IMR-90 (cell line): ENCODE measurements around the gene PPP1R3D. TPM values are rescaled to one million over a fixed set of nuclear protein-coding genes. Genes with fewer than 3 reads are reported as not detected.

Experiments
- ATAC-seq: fragments of 200-7000 bp; cut with Tn5 transposase; 2 replicates; pipeline ENCODE4 v1.9.1; 2020; ENCODE audit warnings: low read depth, mild to moderate bottlenecking, moderate library complexity
- BruUV-seq: library from RNA; stranded (reverse); fragments of 400-500 nt; replicated peaks from 2 replicates; lab custom pipeline; 2021; lab: Mats Ljungman, UMichigan
- CTCF ChIA-PET: fragments of 300-600 bp; formaldehyde crosslinking; extraction: SDS; loops from one replicate; lab custom pipeline; 2021; ENCODE audit warnings: antibody characterized with exemption; lab: Yijun Ruan, JAX
- POLR2A ChIA-PET: fragments of 300-600 bp; sonication (Branson Sonifier 250); formaldehyde crosslinking; loops from one replicate; lab custom pipeline; 2022; ENCODE audit warnings: antibody characterized with exemption; ENCODE audit not compliant: unreplicated experiment; lab: Charles Lee
- DNase-seq: peaks from one replicate; pipeline ENCODE4 v3.0.0; 2013
- H2AFZ ChIP-seq: replicated peaks from 2 replicates; pipeline ENCODE3; 2013; ENCODE audit warnings: low read length, mild to moderate bottlenecking; ENCODE audit not compliant: poor library complexity
- H2AK5ac ChIP-seq: 2 replicates; pipeline ENCODE4 v1.6.1; 2013; ENCODE audit warnings: low read depth, low read length, inconsistent platforms
- H2AK9ac ChIP-seq: replicated peaks from 2 replicates; pipeline ENCODE3; 2013; ENCODE audit warnings: mild to moderate bottlenecking, low read depth, low read length, moderate library complexity; ENCODE audit not compliant: poor library complexity
- H2BK120ac ChIP-seq: 2 replicates; pipeline ENCODE4 v1.6.1; 2013; ENCODE audit warnings: low read depth, low read length, inconsistent platforms
- H2BK15ac ChIP-seq: 3 replicates; pipeline ENCODE4 v1.6.1; 2013; ENCODE audit warnings: low read depth, low read length, inconsistent platforms
- H2BK20ac ChIP-seq: 2 replicates; pipeline ENCODE4 v1.6.1; 2013; ENCODE audit warnings: low read depth, mild to moderate bottlenecking, inconsistent platforms, low read length, moderate library complexity
- H2BK5ac ChIP-seq: 2 replicates; pipeline ENCODE4 v1.6.1; 2013; ENCODE audit warnings: mild to moderate bottlenecking, low read depth, low read length, inconsistent platforms; ENCODE audit not compliant: poor library complexity, severe bottlenecking
- H3K14ac ChIP-seq: replicated peaks from 2 replicates; pipeline ENCODE4 v1.6.1; 2013; ENCODE audit warnings: low read depth, low read length, inconsistent platforms
- H3K18ac ChIP-seq: 2 replicates; pipeline ENCODE4 v1.6.1; 2013; ENCODE audit warnings: low read depth, low read length, control low read depth
- H3K23ac ChIP-seq: 2 replicates; pipeline ENCODE4 v1.6.1; 2013; ENCODE audit warnings: low read depth, low read length, inconsistent platforms
- H3K27ac ChIP-seq: 2 replicates; pipeline ENCODE4 v1.5.1; 2013; ENCODE audit warnings: mild to moderate bottlenecking, control low read depth, low read length; ENCODE audit not compliant: insufficient read depth
- H3K27me3 ChIP-seq: 2 replicates; pipeline ENCODE4 v1.6.1; 2013; ENCODE audit warnings: low read length; ENCODE audit not compliant: control insufficient read depth, insufficient read depth
- H3K36me3 ChIP-seq: 2 replicates; pipeline ENCODE4 v1.6.1; 2013; ENCODE audit warnings: low read length, mixed read lengths; ENCODE audit not compliant: control insufficient read depth, insufficient read depth
- H3K4ac ChIP-seq: 2 replicates; pipeline ENCODE4 v1.6.1; 2013; ENCODE audit warnings: low read depth, low read length, inconsistent platforms
- H3K4me1 ChIP-seq: 2 replicates; pipeline ENCODE4 v1.6.1; 2013; ENCODE audit warnings: low read length, mixed read lengths; ENCODE audit not compliant: control insufficient read depth, insufficient read depth
- H3K4me2 ChIP-seq: 2 replicates; pipeline ENCODE4 v1.6.1; 2013; ENCODE audit warnings: low read depth, mild to moderate bottlenecking, control low read depth, low read length, moderate library complexity
- H3K4me3 ChIP-seq: 2 replicates; pipeline ENCODE4 v1.5.1; 2013; ENCODE audit warnings: low read depth, mild to moderate bottlenecking, control low read depth, low read length, moderate library complexity; ENCODE audit not compliant: insufficient read depth
- H3K56ac ChIP-seq: 2 replicates; pipeline ENCODE4 v1.6.1; 2013; ENCODE audit warnings: low read length, inconsistent platforms; ENCODE audit not compliant: insufficient read depth; ENCODE audit errors: extremely low read depth
- H3K79me1 ChIP-seq, 2 experiments: 2 replicates each; pipeline ENCODE4 v1.6.1; 2013; ENCODE audit warnings: low read length in 2 of 2, inconsistent platforms in 1 of 2, low read depth in 1 of 2
- H3K9ac ChIP-seq: 2 replicates; pipeline ENCODE4 v1.6.1; 2013; ENCODE audit warnings: low read depth, low read length, control low read depth
- H3K9me1 ChIP-seq: 2 replicates; pipeline ENCODE4 v1.6.1; 2013; ENCODE audit warnings: low read length, inconsistent platforms; ENCODE audit not compliant: insufficient read depth
- H3K9me3 ChIP-seq: 2 replicates; pipeline ENCODE4 v1.6.1; 2013; ENCODE audit warnings: low read length; ENCODE audit not compliant: control insufficient read depth, insufficient read depth
- H4K20me1 ChIP-seq: 2 replicates; pipeline ENCODE4 v1.6.1; 2013; ENCODE audit warnings: low read length, inconsistent platforms; ENCODE audit not compliant: insufficient read depth
- H4K5ac ChIP-seq: 2 replicates; pipeline ENCODE4 v1.6.1; 2013; ENCODE audit warnings: mild to moderate bottlenecking, low read depth, low read length, control low read depth
- H4K8ac ChIP-seq, 2 experiments: 2 replicates each; pipeline ENCODE4 v1.6.1; 2013; ENCODE audit warnings: low read depth in 2 of 2, low read length in 2 of 2, control low read depth in 1 of 2, inconsistent platforms in 1 of 2
- H4K91ac ChIP-seq: 2 replicates; pipeline ENCODE4 v1.6.1; 2013; ENCODE audit warnings: low read depth, low read length, inconsistent platforms; ENCODE audit not compliant: insufficient read depth
- RAD21 ChIP-seq: IDR thresholded peaks from 2 replicates; pipeline ENCODE4 v1.6.1; 2012; ENCODE audit warnings: low read length, improper control_type of control experiment
- RFX5 ChIP-seq: IDR thresholded peaks from 2 replicates; pipeline ENCODE4 v1.8.0; 2012; ENCODE audit warnings: low read depth, mild to moderate bottlenecking, low read length, moderate library complexity
- WGBS, 2 experiments: methylation state at CpG; one replicate each; pipeline versions ENCODE4 v1.1.5 to v1.1.7; 2013; ENCODE audit warnings: missing lambda C conversion rate in 2 of 2; ENCODE audit not compliant: insufficient read length in 1 of 2; ENCODE audit errors: extremely low coverage in 2 of 2; 5-methylcytosine and 5-hydroxymethylcytosine counted together
- dilution Hi-C: fragments of 300-500 bp; cut with HindIII; formaldehyde crosslinking; loops from one replicate; pipeline ENCODE4 v1.14.3; 2018; ENCODE audit warnings: low sequenced_read_pairs; ENCODE audit not compliant: unreplicated experiment
- in situ Hi-C: fragments of 300-500 bp; cut with MboI; formaldehyde crosslinking; loops from 3 replicates; pipeline ENCODE4 v1.14.3; 2019; ENCODE audit warnings: low sequenced_read_pairs, inconsistent platforms, mixed read lengths
- intact Hi-C: fragments of 100-400 bp; cut with micrococcal nuclease; formaldehyde crosslinking; loops from 2 replicates; pipeline ENCODE4 v1.10.0; 2022
- polyA plus RNA-seq, 3 experiments: library from polyadenylated mRNA; depleted of rRNA; stranded (reverse); fragments of >200 nt; gene quantifications; 2 replicates each; pipeline ENCODE4 v1.2.3, GENCODE V29; 2012; ENCODE audit warnings: low replicate concordance in 1 of 3
- total RNA-seq: library from RNA; depleted of rRNA; stranded (reverse); fragments of >200 nt; gene quantifications from 2 replicates; pipeline ENCODE4 v1.2.3, GENCODE V29; 2012
- TF ChIP-seq, protein P1 (sequence below): fragments of 150-350 bp; IDR thresholded peaks from 2 replicates; pipeline ENCODE4 v1.6.1; 2016; ENCODE audit warnings: low read depth, mild to moderate bottlenecking, low read length, moderate library complexity, borderline replicate concordance
- TF ChIP-seq, protein P2 (sequence below): conservative IDR thresholded peaks from 2 replicates; pipeline ENCODE4 v1.5.1; 2012; ENCODE audit warnings: mild to moderate bottlenecking, low read depth, low read length, improper control_type of control experiment

PPP1R3D gene
- total and polyA plus RNA-seq, 2 of the 4 experiments (the other 2 are of a cell fraction) = 1.6 to 2.7 TPM

DNA sequence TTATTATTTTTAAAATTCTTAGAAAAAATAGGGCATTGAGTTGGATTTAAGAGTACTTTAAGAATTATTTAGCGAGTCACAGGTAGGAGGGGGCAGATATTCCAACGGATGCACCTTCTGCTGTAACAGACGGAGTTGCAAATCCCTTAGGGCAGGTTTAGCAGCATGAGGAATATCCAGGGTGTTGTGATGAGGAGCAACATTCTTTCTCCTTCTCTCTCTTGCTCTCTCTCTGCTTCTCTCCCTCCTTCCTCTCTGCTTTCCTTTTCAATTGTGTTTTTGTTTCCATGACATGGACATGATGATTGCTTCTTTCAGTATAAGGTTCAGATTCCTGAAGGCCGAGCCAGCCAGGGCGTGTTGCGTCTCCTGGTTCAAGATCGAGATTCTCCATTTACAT, 47.0 kb upstream of the PPP1R3D start:
- no peak overlapping the region for H2AK9ac ChIP-seq
- no peaks in the 10 kb centered on the region for H3K9me3 ChIP-seq
- POLR2A ChIA-PET = no interaction called here
- intact Hi-C loops (no loop called here), in situ Hi-C loops (no loop called here), dilution Hi-C loops (no loop called here)
- H3K4me2 ChIP-seq = no peak overlapping the region
- 92% methylated on average over 4 of the region's 7 CpGs; no CpG with 5 or more reads in 1 of the 2 experiments for WGBS, 2 experiments
- H2AFZ ChIP-seq = no peak overlapping the region
- no peaks in the 10 kb centered on the region for H4K20me1 ChIP-seq
- peaks cover 2% of the 10 kb centered on the region; the same call in 1 of the 2 replicates for H3K27me3 ChIP-seq
- no peak overlapping the region for H4K91ac ChIP-seq
- CTCF ChIA-PET = interaction anchor here (0.6 kb wide), 1 partner anchor 238 kb away, joined by 4 read pairs; no protein-coding TSS in a partner anchor
- H3K4me3 ChIP-seq = no peak overlapping the region
- BruUV-seq = no TSS peak
- no peak overlapping the region for H2BK5ac ChIP-seq
- H3K9ac ChIP-seq = no peak overlapping the region
- H4K8ac ChIP-seq = no peak overlapping the region
- H2BK120ac ChIP-seq = no peak overlapping the region
- no peak overlapping the region for H3K27ac ChIP-seq
- DNase-seq (no peak), ATAC-seq (no peak)
- no peaks in the 10 kb centered on the region for H3K4me1 ChIP-seq
- TF ChIP-seq, protein P1, sequence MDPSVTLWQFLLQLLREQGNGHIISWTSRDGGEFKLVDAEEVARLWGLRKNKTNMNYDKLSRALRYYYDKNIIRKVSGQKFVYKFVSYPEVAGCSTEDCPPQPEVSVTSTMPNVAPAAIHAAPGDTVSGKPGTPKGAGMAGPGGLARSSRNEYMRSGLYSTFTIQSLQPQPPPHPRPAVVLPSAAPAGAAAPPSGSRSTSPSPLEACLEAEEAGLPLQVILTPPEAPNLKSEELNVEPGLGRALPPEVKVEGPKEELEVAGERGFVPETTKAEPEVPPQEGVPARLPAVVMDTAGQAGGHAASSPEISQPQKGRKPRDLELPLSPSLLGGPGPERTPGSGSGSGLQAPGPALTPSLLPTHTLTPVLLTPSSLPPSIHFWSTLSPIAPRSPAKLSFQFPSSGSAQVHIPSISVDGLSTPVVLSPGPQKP = no peak
- TF ChIP-seq, protein P2, sequence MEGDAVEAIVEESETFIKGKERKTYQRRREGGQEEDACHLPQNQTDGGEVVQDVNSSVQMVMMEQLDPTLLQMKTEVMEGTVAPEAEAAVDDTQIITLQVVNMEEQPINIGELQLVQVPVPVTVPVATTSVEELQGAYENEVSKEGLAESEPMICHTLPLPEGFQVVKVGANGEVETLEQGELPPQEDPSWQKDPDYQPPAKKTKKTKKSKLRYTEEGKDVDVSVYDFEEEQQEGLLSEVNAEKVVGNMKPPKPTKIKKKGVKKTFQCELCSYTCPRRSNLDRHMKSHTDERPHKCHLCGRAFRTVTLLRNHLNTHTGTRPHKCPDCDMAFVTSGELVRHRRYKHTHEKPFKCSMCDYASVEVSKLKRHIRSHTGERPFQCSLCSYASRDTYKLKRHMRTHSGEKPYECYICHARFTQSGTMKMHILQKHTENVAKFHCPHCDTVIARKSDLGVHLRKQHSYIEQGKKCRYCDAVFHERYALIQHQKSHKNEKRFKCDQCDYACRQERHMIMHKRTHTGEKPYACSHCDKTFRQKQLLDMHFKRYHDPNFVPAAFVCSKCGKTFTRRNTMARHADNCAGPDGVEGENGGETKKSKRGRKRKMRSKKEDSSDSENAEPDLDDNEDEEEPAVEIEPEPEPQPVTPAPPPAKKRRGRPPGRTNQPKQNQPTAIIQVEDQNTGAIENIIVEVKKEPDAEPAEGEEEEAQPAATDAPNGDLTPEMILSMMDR = no peak
- TF ChIP-seq RAD21 (no peak), RFX5 (no peak)
- H2BK20ac ChIP-seq = no peak overlapping the region
- H3K23ac ChIP-seq = no peak overlapping the region
- no peak overlapping the region for H3K14ac ChIP-seq
- H3K36me3 ChIP-seq = no peaks in the 10 kb centered on the region
- no peak overlapping the region for H3K56ac ChIP-seq
- no peak overlapping the region for H4K5ac ChIP-seq
- no peak overlapping the region for H3K18ac ChIP-seq
- no peak overlapping the region for H2AK5ac ChIP-seq
- H3K79me1 ChIP-seq = no peaks in the 10 kb centered on the region
- H2BK15ac ChIP-seq = no peak overlapping the region
- H3K9me1 ChIP-seq = no peaks in the 10 kb centered on the region
- H3K4ac ChIP-seq = no peak overlapping the region
